Adrenal gland (tissue), 5 donors: ENCODE results near the gene ABCC2.

Source experiments
- POLR2A ChIP-seq, 2 donors: fragments of 450-650 bp; IDR thresholded peaks; one replicate each; pipeline ENCODE4 v1.6.1; 2017; ENCODE audit warnings: antibody characterized with exemption in 2 of 2, mild to moderate bottlenecking in 2 of 2, moderate library complexity in 1 of 2
- TF ChIP-seq, protein P1 (sequence below), 6 experiments: fragments of 450-650 bp in 4 of 6; fragments of 200-600 bp in 2 of 6; sonication (generic) in 1 of 6; IDR thresholded peaks; 1 replicate in 5 of 6; 2 replicates in 1 of 6; pipeline versions ENCODE4 v1.5.1 to v1.8.0; 2016 to 2021; ENCODE audit warnings: antibody characterized with exemption in 6 of 6, mild to moderate bottlenecking in 2 of 6, moderate library complexity in 1 of 6
- donor health status: DM: no; HTN: no; CAD: no.

DNA sequence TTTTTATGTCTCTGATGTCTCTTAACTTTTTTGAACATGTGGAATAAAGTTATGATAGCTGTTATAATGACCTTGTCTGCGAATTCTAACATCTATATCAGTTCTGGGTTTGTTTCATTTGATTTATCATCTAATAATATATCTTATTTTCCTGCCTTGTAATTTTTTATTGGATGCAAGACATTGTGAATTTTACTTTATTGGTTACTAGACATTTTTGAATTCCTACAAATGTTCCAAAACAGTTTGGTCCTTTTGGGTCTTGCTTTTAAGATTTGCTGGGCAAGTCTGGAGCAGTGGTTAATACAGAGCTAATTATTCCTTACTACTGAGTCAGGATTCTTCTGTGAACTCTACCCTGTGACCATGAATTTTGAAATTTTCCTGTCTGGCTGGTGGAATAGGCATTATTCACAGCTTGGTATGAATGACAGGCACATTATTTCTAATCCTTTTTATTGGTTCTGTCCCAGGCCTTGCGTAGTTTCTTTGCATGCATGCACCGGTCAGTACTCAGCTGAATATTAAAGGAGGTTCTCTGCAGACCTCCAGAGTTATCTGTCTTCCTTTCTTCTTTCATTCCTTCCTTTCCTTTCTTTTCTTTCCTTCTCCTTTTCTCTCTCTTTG, 41.4 kb upstream of the ABCC2 start:
- TF ChIP-seq, protein P1, sequence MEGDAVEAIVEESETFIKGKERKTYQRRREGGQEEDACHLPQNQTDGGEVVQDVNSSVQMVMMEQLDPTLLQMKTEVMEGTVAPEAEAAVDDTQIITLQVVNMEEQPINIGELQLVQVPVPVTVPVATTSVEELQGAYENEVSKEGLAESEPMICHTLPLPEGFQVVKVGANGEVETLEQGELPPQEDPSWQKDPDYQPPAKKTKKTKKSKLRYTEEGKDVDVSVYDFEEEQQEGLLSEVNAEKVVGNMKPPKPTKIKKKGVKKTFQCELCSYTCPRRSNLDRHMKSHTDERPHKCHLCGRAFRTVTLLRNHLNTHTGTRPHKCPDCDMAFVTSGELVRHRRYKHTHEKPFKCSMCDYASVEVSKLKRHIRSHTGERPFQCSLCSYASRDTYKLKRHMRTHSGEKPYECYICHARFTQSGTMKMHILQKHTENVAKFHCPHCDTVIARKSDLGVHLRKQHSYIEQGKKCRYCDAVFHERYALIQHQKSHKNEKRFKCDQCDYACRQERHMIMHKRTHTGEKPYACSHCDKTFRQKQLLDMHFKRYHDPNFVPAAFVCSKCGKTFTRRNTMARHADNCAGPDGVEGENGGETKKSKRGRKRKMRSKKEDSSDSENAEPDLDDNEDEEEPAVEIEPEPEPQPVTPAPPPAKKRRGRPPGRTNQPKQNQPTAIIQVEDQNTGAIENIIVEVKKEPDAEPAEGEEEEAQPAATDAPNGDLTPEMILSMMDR (IDR thresholded peaks at IDR 0.05) = no peak
- no peak for TF ChIP-seq POLR2A (IDR thresholded peaks at IDR 0.05)
